Activated CD8-positive, alpha-beta memory T cell treated with anti-CD3 and anti-CD28 coated beads for 36 hours (primary cell): ENCODE measurements around the gene BAK1. TPM values are rescaled to one million over a fixed set of nuclear protein-coding genes. Genes with fewer than 3 reads are reported as not detected.

Source experiments
- CTCF ChIA-PET: fragments of 350-600 bp; sonication (Branson Sonifier 250); formaldehyde crosslinking; loops from one replicate; lab custom pipeline; 2021; ENCODE audit warnings: antibody characterized with exemption; lab: Charles Lee
- POLR2A ChIA-PET: fragments of 350-600 bp; sonication (Branson Sonifier 250); formaldehyde crosslinking; loops from one replicate; lab custom pipeline; 2021; ENCODE audit warnings: antibody characterized with exemption; lab: Charles Lee
- total RNA-seq, 2 experiments: library from RNA; stranded (reverse); gene quantifications; one replicate each; pipeline ENCODE4 v1.2.3, GENCODE V29; 2021

Gene BAK1
- total RNA-seq, 2 experiments from 2014 or later: 45.2 to 46.3 TPM

DNA sequence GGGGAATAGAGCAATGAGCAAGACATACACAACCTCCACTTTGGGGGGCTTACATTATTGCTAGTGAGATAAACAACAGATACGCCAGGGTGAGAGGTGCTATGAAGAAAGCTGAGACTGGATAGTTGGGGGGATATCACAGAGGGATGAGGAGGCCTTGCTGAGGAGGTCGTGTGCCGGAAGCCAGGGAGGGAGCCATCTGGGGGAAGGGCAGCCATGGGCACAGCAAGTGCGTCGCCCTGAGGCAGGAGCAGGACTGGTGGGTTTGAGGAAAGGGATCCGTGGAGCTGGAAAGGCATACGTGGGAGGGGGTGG, 12.2 kb upstream of the BAK1 start:
- POLR2A ChIA-PET: interaction anchor here (0.5 to 1.7 kb wide), 5 partner anchors 11 to 1396 kb away, joined by 3 to 6 read pairs (median 4); no protein-coding TSS in a partner anchor
- CTCF ChIA-PET: interaction anchor here (1.2 to 1.5 kb wide), 4 partner anchors 42 to 108 kb away, joined by 3 to 5 read pairs (median 3); no protein-coding TSS in a partner anchor

DNA sequence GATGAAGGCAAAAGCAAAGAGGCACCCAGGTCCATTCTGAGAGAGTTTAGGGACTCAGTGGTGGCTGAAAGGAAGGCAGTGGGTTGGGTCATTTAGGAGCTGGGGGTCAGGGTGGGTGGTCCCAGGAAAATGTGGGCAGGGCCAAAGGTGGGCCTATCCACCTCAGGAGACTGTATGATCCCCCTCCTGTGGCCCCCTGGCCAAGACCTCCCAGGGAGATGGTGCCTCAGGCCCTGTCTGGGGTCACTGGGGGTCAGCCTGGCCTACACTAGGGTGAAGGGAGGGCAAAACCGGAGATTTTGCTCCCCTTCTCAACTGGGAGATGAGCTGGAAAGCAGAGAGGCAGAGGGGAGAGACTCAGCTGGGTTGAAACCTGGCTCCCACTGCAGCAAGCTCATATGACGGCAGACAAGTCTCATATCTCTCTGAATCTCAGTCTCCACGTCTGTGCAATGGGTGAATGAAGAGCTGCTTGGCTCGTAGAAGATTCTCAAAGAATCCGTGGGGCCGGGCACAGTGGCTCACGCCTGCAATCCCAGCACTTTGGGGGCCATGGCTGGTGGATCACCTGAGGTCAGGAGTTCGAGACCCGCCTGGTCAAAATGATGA, 11.5 kb upstream of the BAK1 start:
- ChIA-PET POLR2A (interaction anchor here (0.5 to 1.7 kb wide), 2 partner anchors 10 to 29 kb away, joined by 4 to 6 read pairs; no protein-coding TSS in a partner anchor), CTCF (interaction anchor here (0.6 to 1.5 kb wide), 5 partner anchors 42 to 638 kb away, joined by 3 to 5 read pairs (median 3); no protein-coding TSS in a partner anchor)

GRCh38 chr6:33590531-33591198, 10.6 kb upstream of the BAK1 start:
- ChIA-PET POLR2A (no interaction called here), CTCF (interaction anchor here (0.7 to 1.8 kb wide), 6 partner anchors 11 to 114 kb away, joined by 3 to 11 read pairs (median 4); partner anchors contain the start of genes BAK1 and ITPR3)

DNA sequence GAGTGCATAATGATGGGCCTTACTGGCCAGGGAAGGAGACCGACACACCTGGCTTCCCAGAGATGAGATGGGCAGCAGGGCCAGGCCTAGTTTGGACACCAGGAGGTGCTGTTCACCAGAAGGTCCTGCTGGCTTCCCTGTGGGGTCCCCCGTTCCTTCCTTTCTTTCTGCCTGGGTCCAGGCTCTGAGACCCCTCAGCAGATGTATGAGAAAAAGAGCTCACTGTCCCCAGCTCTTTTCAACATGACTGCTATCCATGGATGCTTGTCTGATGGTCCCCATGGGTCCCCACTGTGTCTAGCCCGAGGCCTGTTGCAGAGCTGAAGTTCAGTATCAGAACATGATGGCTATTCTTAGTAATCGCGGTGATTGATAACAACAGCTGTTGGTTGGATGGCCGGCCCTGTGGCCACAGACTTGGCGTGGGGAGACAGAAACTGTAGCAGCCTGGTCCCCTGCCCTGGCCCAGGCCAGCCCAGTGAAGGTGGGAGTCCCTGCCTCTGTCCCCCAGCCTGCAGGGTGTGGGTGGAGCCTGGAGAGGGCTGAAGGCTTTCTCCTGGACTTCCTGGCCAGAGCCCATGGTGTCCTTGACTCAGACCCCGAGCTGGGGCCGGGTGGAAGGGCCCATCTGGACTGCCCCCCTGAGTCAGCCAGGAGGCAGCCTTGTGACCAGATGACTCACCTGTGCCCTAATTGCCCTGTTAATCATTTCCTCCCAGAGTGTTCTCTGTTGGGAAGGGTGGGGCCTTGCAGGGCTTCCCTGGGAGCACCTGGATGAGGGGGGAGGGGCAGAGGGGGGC, 9.9 kb upstream of the BAK1 start:
- POLR2A ChIA-PET: interaction anchor here (0.9 kb wide), 1 partner anchor 31 kb away, joined by 3 read pairs; the partner anchor contains the start of gene ITPR3
- CTCF ChIA-PET: interaction anchor here (0.7 to 1.8 kb wide), 10 partner anchors 9 to 115 kb away, joined by 3 to 11 read pairs (median 4); partner anchors contain the start of genes BAK1 and ITPR3

- POLR2A ChIA-PET: interaction anchor here (0.9 kb wide), 1 partner anchor 32 kb away, joined by 3 read pairs; the partner anchor contains the start of gene ITPR3
These were observed 9.3 kb upstream of the BAK1 start for GRCh38 chr6:33589392-33589730.

DNA sequence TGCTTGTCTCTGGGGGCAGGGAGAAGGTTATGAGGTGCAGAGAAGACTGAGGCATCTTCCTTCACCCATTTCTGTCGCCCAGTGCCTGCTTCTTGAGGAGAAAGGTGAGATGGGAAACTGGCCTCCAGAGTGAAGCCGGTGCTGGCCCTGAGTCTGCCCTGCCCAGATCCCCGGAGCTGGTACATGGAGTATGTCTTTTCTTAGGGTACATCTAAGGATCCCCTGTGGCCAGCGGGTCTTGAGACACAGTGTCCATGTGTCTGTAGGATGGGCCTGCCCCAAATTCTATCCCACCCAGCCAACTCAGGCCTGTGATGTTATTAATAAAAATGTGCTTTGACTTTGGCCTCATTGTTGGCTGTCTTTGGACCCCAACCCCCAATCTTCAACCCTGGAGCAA, 8.8 kb upstream of the BAK1 start:
- POLR2A ChIA-PET: no interaction called here

More at GRCh38 chr6:33589392-33589730, 9.3 kb upstream of the BAK1 start:
- CTCF ChIA-PET: interaction anchor here (0.9 to 1.8 kb wide), 4 partner anchors 18 to 113 kb away, joined by 3 to 11 read pairs (median 6); partner anchors contain the start of gene ITPR3

GRCh38 chr6:33587529-33587928, 7.5 kb upstream of the BAK1 start:
- CTCF ChIA-PET: interaction anchor here (1.2 to 3.8 kb wide), 5 partner anchors 10 to 45 kb away, joined by 3 to 18 read pairs (median 8); partner anchors contain the start of gene ITPR3
- POLR2A ChIA-PET: no interaction called here

More for the DNA sequence above, 8.8 kb upstream of the BAK1 start:
- CTCF ChIA-PET: interaction anchor here (1.2 to 1.8 kb wide), 2 partner anchors 9 to 19 kb away, joined by 3 to 11 read pairs; no protein-coding TSS in a partner anchor

DNA sequence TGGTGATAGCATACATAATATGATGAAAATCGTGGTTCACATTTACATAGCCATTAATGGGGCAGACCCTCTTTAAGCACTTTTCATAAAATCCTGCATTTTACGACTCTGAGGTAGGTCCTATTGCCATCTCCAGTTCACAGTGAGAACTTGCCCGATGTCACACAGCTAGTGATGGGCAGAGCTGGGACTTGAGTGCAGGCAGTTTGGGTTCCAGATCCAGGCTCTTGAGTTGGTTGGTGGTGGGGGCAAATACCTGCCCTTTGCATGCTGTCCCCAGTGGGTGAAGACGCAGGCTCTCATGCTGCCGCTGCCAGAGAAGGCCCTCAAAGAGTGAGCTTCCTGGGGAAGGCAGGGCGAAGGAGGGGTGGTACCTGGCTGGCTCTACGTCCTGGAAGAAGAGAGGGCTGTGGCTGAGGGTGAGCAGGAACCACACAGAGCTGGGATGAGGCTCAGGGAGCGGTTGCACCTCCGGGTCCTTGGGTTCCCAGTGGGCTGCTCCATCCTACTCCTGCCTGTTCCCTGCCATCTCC, 6.1 kb upstream of the BAK1 start:
- ChIA-PET POLR2A (no interaction called here), CTCF (interaction anchor here (0.7 to 3.8 kb wide), 10 partner anchors 8 to 134 kb away, joined by 3 to 18 read pairs (median 6); partner anchors contain the start of gene ITPR3)

- CTCF ChIA-PET: interaction anchor here (0.7 to 3.8 kb wide), 19 partner anchors 9 to 159 kb away, joined by 3 to 18 read pairs (median 4); partner anchors contain the start of genes ITPR3 and UQCC2
These were observed 5.5 kb upstream of the BAK1 start for GRCh38 chr6:33585403-33586107.

GRCh38 chr6:33584700-33585402, 4.8 kb upstream of the BAK1 start:
- ChIA-PET CTCF (interaction anchor here (0.7 to 3.8 kb wide), 16 partner anchors 8 to 160 kb away, joined by 3 to 18 read pairs (median 4); partner anchors contain the start of gene UQCC2), POLR2A (no interaction called here)

More at GRCh38 chr6:33585403-33586107, 5.5 kb upstream of the BAK1 start:
- POLR2A ChIA-PET: no interaction called here

GRCh38 chr6:33583591-33584155, 3.6 kb upstream of the BAK1 start:
- POLR2A ChIA-PET: no interaction called here
- CTCF ChIA-PET: interaction anchor here (1.2 to 2.7 kb wide), 2 partner anchors 9 to 24 kb away, joined by 3 to 8 read pairs; no protein-coding TSS in a partner anchor

DNA sequence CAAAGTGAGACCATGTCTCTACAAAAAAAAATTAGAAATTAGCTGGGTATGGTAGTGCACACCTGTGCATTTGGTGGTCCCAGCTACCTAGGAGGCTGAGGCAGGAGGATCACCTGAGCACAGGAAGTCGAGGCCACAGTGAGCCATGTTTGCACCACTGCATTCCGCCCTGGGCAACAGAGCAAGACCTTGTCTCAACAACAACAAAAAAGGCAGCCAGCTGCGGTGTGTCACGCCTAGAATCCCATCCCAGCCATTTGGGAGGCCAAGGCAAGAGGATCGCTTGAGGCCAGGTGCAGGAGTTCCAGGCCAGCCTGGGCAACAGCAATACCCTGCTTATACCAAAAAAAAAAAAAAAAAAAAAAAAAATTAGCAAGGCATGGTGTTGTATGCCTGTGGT, 1.1 kb upstream of the BAK1 start:
- POLR2A ChIA-PET: interaction anchor here (0.7 kb wide), 2 partner anchors 11 to 843 kb away, joined by 4 to 6 read pairs; no protein-coding TSS in a partner anchor
- CTCF ChIA-PET: interaction anchor here (1.0 to 2.7 kb wide), 4 partner anchors 9 to 165 kb away, joined by 3 to 8 read pairs (median 4); no protein-coding TSS in a partner anchor

DNA sequence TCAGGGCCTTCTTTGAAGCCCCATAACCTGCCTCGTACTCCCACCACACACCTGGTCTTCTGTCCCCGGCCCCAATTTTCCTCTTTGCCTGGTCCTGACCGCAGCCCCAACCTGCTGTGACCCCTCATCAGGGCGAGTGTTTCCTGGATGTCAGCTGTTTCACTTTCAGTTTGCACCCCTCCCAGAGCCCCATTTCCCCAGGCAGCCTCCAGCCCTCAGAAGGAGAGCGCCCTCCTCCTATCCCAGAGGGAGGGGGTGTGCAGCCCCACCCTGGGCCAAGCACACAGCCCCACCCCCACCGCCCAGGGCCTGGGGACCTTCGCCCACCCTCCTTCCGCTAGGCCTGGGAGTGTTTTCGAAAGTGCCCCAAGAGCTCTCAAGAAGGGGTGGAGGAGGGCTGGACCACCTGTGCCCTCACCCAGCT, 1.5 kb downstream of the BAK1 start:
- POLR2A ChIA-PET: interaction anchor here (0.5 to 2.0 kb wide), 4 partner anchors 8 to 261 kb away, joined by 3 to 16 read pairs (median 9); partner anchors contain the start of gene ITPR3
- CTCF ChIA-PET: interaction anchor here (0.9 to 1.8 kb wide), 4 partner anchors 16 to 124 kb away, joined by 3 to 4 read pairs (median 3); partner anchors contain the start of gene ZBTB9

- POLR2A ChIA-PET: interaction anchor here (1.9 kb wide), 1 partner anchor 43 kb away, joined by 9 read pairs; the partner anchor contains the start of gene ITPR3
- CTCF ChIA-PET: interaction anchor here (0.9 to 1.8 kb wide), 3 partner anchors 16 to 19 kb away, joined by 3 to 4 read pairs (median 3); no protein-coding TSS in a partner anchor
These were observed 1.9 kb downstream of the BAK1 start for GRCh38 chr6:33578164-33578563.

- ChIA-PET CTCF (interaction anchor here (1.3 kb wide), 1 partner anchor 8 kb away, joined by 3 read pairs; no protein-coding TSS in a partner anchor), POLR2A (interaction anchor here (0.6 kb wide), 1 partner anchor 28 kb away, joined by 7 read pairs; no protein-coding TSS in a partner anchor)
These were observed 2.4 kb downstream of the BAK1 start for GRCh38 chr6:33577718-33578117.

DNA sequence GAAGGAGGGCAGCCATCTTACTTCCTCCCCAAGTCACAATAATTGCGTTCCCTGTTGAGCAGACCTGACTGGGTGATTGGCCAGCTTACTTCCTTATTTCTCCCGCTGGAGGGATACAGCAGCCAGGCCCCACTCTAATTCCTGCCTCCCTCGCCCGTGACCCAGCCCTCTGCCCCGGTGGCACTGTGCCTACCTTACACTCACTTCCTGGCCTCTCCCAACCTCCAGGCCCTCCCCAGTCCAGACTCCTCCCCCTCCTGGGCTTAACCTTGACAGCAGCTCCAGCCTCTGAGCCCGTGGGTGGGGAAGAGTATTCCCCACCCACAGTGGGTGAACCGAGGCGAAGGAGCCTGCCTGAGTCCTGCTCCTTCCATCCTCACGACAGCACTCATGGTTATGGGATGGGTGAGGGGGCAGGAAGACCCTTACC, 3.0 kb downstream of the BAK1 start:
- CTCF ChIA-PET: interaction anchor here (1.3 kb wide), 1 partner anchor 8 kb away, joined by 3 read pairs; no protein-coding TSS in a partner anchor
- POLR2A ChIA-PET: interaction anchor here (0.6 kb wide), 2 partner anchors 25 to 28 kb away, joined by 3 to 7 read pairs; no protein-coding TSS in a partner anchor
